NCI-H187 treated with DMSO at 0.1 percent for 48 hours (cell line): ENCODE measurements around the gene TEX261.
"Not testable (repeated sequence)": the region's sequence is repeated elsewhere in the genome, so short reads cannot be mapped to it uniquely, and the experiment has no call there.

Experiments used
- DNase-seq: peaks from one replicate; lab custom pipeline; 2025; lab: John Stamatoyannopoulos, UW

TEX261 gene

DNA sequence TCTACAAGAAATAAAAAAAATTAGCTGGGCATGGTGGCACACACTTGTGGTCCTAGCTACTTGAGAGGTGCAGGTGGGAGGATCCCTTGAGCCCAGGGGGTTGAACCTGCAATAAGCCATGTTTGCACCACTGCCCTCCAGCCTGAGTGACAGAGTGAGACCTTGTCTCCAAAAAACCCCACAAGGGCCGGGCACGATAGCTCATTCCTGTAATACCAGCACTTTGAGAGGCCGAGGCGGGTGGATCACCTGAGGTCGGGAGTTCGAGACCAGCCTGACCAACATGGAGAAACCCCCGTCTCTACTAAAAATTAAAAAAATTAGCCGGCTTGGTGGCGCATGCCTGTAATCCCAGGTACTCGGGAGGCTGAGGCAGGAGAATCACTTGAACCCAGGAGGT lies 5.3 kb upstream of the TEX261 start:
- not testable (repeated sequence) for DNase-seq

DNA sequence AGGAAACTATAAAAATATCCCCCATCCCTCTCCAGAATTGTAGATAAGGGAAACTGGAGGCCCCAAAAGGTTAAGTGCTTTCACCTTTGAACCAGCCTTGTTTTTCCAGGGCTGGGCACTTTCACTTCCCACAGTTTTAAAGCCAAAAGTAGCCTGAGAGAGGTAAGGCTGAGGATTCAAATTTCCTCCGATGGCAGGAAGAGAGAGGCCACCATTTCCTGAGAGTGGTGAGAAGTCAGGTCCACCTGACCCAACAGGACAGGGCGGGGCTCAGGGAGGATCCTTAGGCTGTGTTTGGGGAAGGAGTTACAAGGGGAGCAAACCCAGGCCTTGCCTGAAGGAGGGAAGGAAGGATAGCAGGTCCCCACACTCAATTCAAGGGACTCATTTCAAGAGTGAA lies 4.7 kb upstream of the TEX261 start:
- no peak for DNase-seq

DNA sequence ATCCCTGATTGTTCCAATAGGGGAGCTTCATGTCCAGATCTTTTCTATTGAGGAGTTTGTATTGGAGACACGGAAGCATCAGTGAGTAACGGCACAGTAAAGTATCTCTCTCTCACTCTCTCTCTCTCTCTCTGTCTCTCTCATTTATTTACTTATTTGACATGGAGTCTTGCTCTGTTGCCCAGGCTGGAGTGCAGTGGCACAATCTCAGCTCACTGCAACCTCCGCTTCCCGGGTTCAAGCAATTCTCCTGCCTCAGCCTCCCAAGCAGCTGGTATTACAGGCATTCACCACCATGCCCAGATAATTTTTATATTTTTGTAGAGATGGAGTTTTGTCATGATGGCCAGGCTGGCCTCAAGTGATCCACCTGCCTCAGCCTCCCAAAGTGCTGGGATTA lies 4.2 kb upstream of the TEX261 start:
- DNase-seq: not testable (repeated sequence)

DNA sequence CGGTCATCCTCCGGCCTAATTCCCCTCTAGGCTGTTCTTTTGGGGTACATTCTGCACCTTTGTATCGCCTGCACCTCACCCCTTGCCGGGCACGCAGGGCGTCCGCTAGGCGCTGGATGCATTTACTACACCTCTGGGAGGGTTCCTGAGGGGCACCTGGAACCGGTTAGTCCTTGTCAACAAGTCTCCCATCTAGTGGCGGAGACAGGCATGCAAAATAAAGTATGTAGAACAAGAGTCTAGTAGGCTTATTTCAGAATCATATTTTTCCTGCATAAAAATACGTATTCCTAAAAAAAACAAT lies 705 bp upstream of the TEX261 start:
- DNase-seq: no peak

DNA sequence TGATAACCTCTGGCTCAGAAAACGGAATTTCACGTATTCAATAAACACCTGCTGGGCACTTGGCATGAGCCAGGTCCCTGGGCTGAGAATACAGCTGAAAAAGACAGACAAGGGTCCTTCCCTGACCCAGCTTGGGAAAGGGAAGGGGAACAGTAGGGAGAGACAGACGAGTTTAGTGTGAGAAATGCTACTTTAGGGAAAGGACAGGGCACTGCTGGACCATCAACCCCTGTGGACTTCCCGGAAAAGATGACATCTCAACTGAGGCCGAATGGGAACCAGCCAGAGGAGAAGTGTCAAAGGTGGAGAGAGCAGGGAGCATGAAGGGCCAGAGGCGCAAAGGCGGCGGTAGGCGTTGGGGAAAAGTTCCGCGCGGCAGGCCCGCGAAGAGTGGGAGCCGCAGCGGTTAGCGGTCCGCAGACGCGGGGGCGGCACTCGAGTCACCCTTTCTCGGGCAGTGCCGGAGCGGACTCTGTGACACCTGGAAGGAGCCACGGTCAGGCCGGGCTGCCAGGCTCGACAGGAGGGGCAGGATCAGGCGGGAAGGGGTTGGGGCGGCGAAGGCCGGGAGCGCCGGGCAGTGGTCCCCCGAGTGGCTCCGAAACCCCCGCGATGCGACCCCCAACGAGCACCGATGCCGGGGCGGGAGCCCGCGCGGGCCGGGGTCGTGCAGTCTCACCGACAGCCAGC lies 519 bp downstream of the TEX261 start:
- no peak for DNase-seq

DNA sequence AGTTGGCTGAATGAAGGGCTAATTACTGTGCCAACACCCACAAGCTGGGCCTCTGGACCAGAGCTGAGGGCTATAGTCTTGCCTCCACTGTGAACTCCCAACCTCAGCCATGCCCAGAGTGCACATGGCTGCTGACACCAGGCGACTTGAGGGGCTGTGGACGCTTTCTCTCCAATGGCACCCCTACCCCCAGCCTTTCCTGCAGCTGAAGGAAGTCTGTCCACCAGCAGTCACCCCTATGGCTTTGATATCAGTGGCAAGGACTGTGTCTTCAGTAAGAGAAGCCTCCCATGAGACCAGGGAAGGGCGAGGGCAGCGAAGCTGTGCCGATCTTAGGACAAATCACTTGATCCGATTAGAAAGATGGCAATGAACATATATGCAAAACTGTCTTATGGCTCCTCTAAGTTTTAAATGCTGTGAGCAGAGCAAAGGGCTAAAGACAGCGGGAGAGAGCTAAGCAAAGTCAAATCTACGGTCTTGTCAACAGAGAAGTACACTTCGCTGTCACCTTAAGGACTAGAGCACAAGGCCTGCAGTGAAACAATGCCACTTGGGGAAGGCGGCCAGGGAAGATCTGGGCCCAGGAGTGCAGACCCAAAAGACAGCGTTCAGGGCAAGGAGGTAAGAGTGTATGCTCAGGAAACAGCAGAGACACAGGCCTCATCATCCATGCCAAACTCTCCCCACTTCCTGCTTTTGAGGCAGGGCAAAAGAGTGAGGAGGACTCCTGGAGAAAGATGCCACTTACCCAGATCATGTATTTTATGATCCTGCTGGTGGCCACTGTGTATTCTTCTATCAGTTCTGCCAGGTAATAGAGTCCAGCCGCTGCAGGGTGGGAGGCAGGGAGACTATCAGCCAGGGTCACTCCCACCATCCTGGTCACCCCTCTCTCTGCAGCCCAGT lies 1.5 kb downstream of the TEX261 start:
- DNase-seq: no peak

DNA sequence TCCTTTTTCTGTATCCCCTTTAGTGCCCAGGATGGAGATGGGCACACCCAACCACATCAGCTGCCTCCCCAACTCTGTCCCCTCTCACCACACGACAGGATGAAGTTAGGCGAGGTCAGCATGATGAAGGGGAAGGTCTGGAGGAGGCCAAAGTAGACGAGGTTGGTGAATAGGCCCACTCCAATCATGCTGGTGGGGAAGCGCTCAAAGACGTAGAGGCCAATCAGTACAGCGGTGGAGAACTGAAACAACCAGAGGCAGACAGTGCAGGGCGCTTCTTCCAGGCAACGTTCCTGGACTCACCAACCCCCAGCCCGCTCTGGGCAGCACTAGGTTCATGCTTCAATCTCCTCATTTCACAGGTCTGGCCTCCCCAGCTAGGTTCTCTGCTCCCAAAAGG lies 2.9 kb downstream of the TEX261 start:
- no peak for DNase-seq

DNA sequence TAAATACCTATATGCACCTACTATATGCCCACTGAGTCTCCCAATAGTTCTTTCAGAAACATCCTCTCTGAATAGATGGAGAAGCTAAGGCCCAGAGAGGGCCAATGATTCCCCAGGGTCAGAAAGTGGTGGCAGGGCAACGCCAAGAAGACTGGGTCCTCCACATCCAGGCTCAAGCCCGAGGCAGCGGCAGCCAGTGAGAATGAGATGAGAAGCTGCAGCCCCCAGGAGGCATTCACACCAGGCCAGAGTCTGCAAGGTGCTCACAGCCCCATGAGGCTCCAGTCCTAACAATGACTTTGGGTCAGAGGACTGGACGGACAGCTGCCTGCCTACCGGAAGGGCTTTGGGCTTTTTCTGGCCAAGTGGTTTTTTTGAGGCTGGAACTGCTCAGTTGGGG lies 3.5 kb downstream of the TEX261 start:
- no peak for DNase-seq

DNA sequence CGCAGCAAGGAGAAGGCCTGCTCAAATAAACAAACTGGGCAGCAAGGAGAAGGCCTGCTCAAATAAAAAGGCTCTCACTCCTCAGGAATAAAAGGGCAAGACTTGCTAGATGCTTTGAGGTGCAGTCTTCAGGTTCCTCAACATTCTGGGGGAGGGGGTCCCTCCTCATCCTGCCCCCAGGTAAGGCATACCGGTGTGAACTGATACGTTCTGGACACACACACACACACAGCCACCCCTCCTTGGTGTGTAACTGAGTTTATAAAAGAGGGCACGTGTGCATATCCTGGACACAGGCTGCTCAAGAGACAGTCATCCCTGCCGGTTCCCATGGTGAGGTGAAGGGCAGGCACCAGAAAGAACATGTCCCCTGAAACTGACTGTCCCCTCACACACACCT lies 4.5 kb downstream of the TEX261 start:
- DNase-seq: no peak

DNA sequence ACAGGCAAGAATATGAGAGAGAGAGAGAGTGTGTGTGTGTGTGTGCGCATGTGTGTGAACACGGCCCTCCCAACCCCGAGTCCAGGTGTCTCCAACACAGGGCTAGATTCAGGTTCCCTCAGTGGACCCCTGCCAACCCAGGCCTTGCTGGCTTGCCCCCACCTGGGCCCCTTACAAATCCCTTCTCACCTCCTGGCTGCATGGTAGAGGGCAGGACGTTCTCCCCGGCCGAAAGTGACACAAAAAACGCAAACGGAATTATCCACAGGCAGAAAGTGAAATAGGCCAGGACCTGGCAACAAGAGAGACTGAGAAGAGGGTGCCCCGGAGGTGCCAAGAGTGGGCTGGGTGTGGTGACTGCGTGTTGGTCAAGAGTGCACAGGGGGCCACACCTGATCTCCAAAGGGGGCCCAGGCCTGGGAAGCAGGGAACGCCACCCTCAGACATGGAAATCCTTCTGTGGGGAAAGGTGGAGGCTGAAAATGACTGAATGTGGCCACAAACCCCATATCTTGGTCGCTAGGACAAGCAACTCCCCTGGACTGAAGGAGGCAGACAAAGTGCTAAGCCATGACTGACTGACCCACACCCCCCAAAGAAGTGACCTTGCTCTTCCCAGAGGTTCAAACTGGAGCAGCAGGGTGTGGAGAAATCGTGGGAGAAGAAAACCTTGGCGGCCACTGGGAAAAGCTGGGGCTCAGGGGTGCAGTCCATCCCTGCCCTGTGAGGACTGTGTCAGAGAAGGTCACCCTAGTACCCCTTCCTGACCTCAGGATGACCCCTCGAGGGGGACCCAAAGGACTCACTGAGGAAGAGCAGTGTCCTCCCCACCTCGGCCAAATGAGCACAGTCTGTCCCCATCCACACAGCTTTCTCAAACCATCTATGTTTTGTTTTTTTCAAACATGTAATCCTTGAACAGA lies 5.7 kb downstream of the TEX261 start:
- DNase-seq: no peak

DNA sequence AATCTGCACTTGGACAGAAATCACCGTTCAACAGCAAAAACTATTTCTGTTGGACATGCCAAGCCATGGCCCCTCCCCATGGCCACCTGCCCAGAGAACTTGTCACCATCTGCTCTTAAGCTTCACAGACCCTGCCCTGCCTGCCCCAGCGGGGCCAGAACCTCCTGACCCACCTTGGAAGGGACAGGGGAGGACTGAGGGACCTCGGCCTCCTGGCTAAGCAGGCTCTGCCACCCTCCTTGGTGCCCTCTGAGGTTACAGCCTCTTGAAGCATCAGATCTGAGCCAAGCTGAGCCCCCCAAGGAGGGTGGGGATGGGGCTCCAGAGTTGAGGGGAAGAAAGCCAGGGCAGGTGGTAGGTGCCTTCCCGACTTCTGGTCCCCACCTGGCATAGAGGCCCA lies 6.5 kb downstream of the TEX261 start:
- no peak for DNase-seq

DNA sequence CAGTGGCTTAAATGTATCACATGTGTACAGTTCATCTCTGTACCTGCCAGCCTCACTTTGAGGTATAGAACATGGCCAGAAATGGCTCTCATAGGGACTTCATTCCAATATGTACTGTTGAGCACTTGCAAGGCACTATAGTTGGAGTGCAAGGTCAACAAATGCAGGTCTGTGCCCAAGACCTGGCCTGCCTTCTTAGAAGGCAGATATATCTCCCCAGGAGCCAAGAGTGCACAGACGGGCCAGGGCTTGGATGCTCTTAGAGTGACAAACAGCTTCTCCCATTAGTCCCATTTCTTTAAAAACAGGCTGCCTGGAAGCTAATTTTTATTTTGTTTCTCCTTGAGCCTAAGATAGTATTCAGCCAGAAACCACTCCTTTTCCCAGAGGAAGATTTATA lies 7.3 kb downstream of the TEX261 start:
- no peak for DNase-seq

DNA sequence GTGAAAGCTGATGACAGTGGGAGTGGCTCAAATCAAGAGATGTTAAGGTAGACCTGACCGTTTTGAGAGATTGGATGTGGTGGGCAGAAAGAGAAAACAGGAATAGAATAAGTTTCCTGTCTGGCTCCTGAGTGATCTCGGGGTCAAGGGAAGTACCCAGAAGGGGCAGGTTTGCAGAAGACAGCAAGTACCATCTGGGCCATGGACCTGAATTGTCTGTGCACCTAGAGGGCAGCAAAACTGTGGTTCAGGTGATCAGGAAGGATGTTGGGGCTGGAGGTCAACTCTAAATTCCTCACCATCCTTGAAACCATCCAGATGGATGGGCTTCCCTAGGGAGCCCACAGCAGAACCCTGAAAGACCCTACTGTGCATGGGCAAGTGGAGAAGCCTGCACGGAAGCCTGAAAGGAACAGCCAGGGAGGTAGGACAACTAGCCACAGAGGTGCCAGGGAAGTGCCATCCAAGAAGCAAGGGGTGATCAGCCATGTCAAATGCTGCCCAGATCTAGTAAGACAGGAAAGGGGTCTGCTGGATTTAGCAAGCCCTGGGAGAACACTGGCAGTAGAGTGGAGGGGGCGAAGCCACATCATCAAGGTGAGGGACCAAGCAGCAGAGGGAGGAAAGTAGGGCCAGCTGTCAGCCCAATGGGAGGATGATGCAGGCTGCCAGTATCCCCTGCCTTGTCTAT lies 8.0 kb downstream of the TEX261 start:
- DNase-seq: no peak

DNA sequence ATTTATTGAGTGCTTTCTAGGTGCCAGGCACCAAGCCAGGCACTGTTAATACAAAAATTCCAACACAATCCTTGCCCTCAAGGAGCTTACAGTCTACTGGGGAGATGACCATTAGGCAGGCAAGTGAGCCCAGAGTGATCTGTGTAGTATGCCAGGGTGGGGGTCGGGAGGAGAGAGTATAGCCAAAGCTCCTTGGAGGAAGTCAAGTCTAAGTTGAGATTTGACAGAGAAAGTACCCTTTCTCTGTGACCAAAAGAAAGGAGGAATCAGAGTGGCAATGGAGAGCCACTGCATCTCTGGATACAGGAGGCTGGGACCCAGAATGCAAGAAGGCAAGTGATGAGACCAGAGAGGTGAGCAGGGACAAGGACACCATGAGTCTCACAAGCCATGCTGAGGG lies 8.7 kb downstream of the TEX261 start:
- no peak for DNase-seq

DNA sequence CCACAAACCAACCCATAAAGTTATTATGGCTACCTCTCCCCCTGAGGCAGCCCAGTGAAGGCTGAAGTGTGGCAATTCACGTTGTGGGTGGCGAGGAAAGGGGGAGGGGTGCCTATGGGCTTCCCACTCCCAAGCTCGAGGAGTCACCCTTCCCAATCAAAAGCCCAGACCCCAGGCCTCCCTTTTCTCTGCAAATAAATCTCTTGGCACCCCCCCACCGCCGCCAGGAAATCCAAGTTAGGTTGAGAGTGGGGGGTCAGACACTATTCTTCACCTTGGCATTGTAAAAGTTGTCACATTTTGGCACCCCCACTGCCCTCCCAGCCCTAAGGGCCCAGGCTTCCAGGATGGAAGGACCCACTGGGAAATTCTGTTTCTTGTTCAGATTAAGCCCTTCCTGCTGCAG lies 9.4 kb downstream of the TEX261 start:
- no peak for DNase-seq

DNA sequence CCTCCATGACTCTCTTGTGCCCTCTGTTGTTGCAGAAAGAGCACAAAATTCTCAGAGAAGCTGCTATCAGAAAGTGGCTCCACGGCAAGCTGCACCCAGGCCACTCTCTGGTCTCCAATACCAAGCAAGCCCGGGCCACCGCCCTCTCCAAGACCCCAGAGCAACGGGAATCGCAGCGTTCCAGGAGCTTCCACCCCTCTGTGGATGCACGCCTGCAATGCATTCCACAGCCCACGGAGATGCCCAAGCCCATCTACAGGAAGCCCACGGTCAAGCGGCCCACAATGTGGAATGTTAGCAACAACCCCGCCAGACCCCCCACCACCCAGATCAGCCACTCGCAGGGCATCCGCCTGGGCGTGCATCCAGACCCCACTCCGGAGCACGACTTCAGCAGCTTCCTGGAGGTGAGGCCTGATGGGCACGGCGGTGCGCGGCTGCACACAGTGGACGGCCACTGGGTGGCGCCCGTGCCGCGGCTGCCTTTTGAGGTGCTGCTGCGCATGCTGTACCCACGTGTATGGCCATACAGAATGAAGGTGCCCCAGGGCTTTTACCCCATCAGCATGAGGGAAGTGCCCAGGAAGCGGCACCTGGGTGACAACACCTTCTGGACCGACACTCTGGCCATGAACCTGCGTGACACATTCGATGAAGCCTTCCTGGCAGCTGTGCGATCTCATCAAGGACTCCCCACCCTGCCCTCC lies 9.9 kb downstream of the TEX261 start:
- DNase-seq: no peak

DNA sequence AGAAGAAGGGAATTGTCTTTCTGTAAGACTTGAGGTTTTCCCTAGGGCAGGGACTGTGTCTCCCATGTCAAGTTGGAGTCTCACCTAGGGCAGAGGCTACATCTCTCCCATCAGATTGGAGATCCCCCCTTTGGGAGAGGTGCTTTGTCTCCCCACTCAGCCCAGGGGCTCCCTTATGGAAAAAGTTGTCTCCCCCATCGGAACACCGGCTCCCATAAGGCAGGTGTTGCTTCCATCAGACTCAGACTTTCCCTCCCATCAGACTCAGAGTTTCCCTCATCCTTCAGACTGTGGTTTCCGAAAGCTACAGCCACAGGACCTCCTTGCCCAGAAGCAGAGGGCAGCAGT lies 10.5 kb downstream of the TEX261 start:
- DNase-seq: no peak

DNA sequence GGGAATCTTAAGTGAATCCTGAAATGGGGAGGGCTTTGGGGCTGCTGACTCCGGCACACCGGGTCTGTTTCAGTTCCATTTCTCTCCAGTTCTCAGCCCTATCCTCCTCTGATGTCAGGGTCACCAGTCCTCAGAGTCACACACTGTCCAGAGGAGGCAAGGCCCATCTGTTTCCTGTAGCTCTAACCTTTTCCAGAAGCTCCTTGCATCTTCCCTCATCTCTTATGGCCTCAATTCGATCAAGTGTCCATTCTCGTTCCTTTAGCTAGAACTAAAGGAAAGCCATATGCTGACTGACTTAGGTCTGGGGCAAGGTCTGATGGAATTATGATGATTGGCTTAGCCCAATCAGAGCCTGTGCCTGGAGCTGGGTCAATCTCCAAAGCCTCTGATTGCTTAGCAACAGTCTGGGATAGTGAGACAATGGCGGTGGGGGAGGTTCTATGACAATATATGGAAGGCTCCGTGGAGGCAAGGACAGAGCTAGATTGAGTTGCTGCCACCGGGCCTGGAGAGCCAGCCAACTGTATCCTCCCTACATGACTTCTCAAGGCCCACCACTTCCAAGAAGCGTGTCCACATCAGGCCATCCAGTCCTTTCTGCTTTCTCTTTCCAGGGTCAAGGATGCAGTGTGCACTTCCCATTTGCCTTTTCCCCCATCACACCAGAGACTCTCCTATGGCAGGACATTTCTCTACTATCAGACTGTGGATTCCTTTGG lies 11.0 kb downstream of the TEX261 start:
- no peak for DNase-seq

DNA sequence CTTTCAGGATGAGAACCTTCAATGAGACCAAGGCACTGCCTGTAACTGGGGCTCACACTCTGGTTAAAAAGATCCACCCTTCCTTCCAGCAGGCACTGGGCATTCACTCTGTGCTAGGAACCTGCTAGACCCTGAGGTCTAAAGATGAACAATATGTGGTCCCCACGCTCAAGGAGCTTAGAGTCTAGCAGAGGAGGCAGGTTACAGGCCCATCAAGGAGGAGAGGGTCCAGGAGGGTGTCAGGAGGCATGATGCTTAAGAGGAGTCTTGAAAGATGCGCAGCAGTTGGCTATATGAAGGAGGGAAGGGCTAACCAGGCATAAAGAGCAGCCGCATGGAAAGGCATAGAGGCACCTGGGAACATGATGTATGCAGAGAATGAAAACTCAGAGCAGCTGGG lies 11.7 kb downstream of the TEX261 start:
- DNase-seq: no peak

DNA sequence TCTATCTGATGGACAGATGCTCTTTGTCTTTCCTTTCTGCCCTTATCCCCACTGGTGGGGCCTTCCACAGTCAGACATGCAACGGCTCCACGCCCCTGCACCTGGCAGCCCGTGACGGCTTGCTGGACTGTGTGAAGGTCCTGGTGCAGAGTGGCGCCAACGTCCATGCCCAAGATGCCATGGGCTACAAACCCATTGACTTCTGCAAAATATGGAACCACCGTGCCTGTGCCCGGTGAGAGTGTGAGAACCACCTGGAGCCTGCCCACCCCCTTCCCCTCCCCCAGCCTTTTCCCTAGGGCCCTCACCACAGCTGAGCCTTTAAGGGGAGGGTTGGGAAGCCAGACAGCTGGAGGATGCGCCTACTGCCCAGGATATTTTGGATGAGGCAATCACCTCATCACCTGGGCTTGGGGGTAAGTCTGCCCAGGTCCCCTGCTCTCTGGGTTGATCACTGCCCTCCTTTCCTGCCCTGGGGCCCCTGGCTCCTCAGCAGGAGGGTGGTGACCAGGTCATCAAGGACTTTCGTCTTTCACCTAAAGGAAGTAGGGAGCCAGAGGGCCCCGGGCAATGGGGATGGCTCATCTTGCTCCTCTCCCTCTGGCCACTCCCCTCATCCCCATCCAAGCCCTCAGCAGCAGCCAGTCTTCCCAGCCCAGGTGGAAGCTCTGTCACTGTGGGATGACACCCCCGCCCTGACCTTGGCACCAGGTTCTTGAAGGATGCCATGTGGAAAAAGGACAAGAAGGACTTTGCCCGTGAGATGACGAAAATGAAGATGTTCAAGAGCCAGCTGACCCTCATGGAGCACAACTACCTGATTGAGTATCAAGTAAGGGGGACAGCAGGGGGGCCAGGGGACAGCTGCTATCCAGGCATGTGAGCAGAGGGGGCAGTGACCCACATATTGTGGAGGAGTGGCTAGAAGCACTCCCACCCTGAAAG lies 12.5 kb downstream of the TEX261 start:
- DNase-seq: no peak
